Spleen (tissue), 7 donors: ENCODE results near the gene DUSP22.
"Not testable (repeated sequence)": the region's sequence is repeated elsewhere in the genome, so short reads cannot be mapped to it uniquely, and the experiment has no call there.

ENCODE experiments used
- CTCF ChIP-seq, 11 experiments: fragments of 200-600 bp in 7 of 11; fragments of 450-650 bp in 4 of 11; sonication (generic) in 4 of 11; IDR thresholded peaks in 8 of 11; conservative IDR thresholded peaks in 3 of 11; 1 replicate in 7 of 11; 2 replicates in 4 of 11; pipeline versions ENCODE4 v1.4.0 to v1.8.0; 2016 to 2021; ENCODE audit warnings: antibody characterized with exemption in 11 of 11, inconsistent platforms in 4 of 11, mild to moderate bottlenecking in 1 of 11
- POLR2A ChIP-seq, 3 donors: fragments of 450-650 bp; IDR thresholded peaks; one replicate each; pipeline ENCODE4 v1.5.1; 2017; ENCODE audit warnings: antibody characterized with exemption in 3 of 3, mild to moderate bottlenecking in 1 of 3
- POLR2AphosphoS5 ChIP-seq, 3 donors: sonication (generic); formaldehyde crosslinking; IDR thresholded peaks; one replicate each; pipeline ENCODE4 v1.5.1; 2017; ENCODE audit warnings: antibody characterized with exemption in 3 of 3
- donor health status: DM: no; HTN: no; CAD: no; lungs with moderate emphysema.
- donor health status: DM: no; HTN: no; CAD: no.
- donor health status: DM: no; HTN: no; CAD: no.

- TF ChIP-seq CTCF (IDR thresholded peaks at IDR 0.05 in 8 of 11, conservative IDR thresholded peaks at IDR 0.05 in 3 of 11); POLR2A (IDR thresholded peaks at IDR 0.05); POLR2AphosphoS5 (IDR thresholded peaks at IDR 0.05): not testable (repeated sequence)
Observed at GRCh38 chr6:325161-325860, 33.0 kb downstream of the DUSP22 start.
